Measurements from ENCODE around the gene FBXL14. TPM values are rescaled to one million over a fixed set of nuclear protein-coding genes. Genes with fewer than 3 reads are reported as not detected.
"Not testable (repeated sequence)": the region's sequence is repeated elsewhere in the genome, so short reads cannot be mapped to it uniquely, and the experiment has no call there.

FBXL14 gene
- total RNA-seq, 2 donors from 2014 or later: 10.0 to 20.4 TPM

DNA sequence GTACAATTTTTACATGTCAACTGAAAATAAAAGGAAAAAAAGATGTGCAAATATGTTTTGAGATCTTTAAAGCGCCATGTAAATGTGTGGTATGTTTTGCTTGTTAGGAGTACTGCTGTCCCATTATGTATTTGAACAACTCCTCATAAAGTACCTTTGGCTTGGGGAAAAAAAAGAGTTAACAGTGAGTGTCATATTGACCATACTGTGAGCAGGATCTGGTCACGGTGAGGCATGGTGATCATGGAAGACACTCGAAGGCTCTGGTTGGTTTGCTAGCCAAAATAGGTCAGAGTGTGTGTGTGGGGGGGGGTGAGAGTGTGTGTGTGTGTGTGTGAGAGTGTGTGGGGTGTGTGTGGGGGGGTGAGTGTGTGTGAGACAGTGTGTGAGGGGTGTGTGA lies 10.1 kb upstream of the FBXL14 start:
- Mint-ChIP-seq H3K36me3 (ENCODE audit: low read depth) (no peaks in the 10 kb centered on the region), H3K4me1 (peaks cover 11% of the 10 kb centered on the region), H3K27ac (no peak overlapping the region), H3K4me3 (no peak overlapping the region), H3K9me3 (no peaks in the 10 kb centered on the region), H3K27me3 (ENCODE audit: insufficient read depth) (peaks cover 51% of the 10 kb centered on the region)
- Histone ChIP-seq H3K27ac (ENCODE audit: low read depth, low read length) (no peak overlapping the region), H3K9ac (ENCODE audit: extremely low read depth, low read length, poor library complexity, severe bottlenecking) (no peak overlapping the region), H3K4me1 (ENCODE audit: control insufficient read depth, insufficient read depth, low read length) (no peaks in the 10 kb centered on the region), H3K36me3 (ENCODE audit: control insufficient read depth, insufficient read depth, low read length) (no peaks in the 10 kb centered on the region), H3K4me3 (ENCODE audit: low read length) (no peak overlapping the region), H3K27me3 (ENCODE audit: control insufficient read depth, insufficient read depth, low read length, poor library complexity, severe bottlenecking) (peaks cover 14% of the 10 kb centered on the region), H3K9me3 (ENCODE audit: control insufficient read depth, low read length) (no peaks in the 10 kb centered on the region)
- no peak for DNase-seq
- whole genome bisulfite sequencing, 2 experiments (ENCODE audit: insufficient coverage in 1 of 2, insufficient read length in 1 of 2): 82 to 83% methylated on average over 2 to 3 of the region's 3 CpGs
- TF ChIP-seq, protein P1, sequence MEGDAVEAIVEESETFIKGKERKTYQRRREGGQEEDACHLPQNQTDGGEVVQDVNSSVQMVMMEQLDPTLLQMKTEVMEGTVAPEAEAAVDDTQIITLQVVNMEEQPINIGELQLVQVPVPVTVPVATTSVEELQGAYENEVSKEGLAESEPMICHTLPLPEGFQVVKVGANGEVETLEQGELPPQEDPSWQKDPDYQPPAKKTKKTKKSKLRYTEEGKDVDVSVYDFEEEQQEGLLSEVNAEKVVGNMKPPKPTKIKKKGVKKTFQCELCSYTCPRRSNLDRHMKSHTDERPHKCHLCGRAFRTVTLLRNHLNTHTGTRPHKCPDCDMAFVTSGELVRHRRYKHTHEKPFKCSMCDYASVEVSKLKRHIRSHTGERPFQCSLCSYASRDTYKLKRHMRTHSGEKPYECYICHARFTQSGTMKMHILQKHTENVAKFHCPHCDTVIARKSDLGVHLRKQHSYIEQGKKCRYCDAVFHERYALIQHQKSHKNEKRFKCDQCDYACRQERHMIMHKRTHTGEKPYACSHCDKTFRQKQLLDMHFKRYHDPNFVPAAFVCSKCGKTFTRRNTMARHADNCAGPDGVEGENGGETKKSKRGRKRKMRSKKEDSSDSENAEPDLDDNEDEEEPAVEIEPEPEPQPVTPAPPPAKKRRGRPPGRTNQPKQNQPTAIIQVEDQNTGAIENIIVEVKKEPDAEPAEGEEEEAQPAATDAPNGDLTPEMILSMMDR (conservative IDR thresholded peaks at IDR 0.05): no peak

DNA sequence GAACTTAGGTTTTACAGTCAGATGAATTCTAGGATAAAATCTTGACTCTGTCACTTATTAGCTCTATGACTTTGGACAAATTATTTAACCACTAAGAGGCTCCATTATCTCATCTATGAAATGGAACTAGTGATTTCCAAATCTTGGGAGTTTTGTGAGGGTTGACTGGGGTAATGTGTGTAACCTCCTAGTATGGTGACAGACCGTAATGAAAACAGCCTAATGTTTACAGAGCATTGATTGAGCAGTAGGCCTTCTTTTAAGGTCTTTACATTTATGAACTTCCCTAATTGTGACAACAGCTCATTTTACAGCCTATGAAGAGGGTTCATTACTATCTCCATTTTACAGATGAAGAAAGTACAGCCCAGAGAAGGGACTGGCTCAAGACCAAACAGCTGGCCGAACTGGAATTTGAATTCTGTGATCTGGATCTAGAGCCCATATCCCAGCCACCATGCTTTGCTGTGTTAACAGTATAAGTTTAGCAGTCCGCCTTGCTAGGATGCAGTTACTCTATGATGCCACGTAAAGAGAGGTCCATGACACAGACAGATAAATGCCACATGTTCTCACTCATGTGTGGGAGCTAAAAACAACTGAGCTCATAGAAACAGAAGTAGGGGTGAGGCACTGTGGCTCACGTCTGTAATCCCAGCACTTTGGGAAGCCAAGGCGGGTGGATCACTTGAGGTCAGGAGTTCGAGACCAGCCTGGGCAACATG lies 9.1 kb upstream of the FBXL14 start:
- Mint-ChIP-seq H3K4me1 (peaks cover 11% of the 10 kb centered on the region), H3K4me3 (no peak overlapping the region), H3K27me3 (ENCODE audit: insufficient read depth) (peaks cover 57% of the 10 kb centered on the region), H3K27ac (no peak overlapping the region), H3K36me3 (ENCODE audit: low read depth) (no peaks in the 10 kb centered on the region), H3K9me3 (no peaks in the 10 kb centered on the region)
- Histone ChIP-seq H3K9me3 (ENCODE audit: control insufficient read depth, low read length) (no peaks in the 10 kb centered on the region), H3K4me3 (ENCODE audit: low read length) (no peak overlapping the region), H3K27me3 (ENCODE audit: control insufficient read depth, insufficient read depth, low read length, poor library complexity, severe bottlenecking) (peaks cover 14% of the 10 kb centered on the region), H3K9ac (ENCODE audit: extremely low read depth, low read length, poor library complexity, severe bottlenecking) (no peak overlapping the region), H3K4me1 (ENCODE audit: control insufficient read depth, insufficient read depth, low read length) (no peaks in the 10 kb centered on the region), H3K36me3 (ENCODE audit: control insufficient read depth, insufficient read depth, low read length) (no peaks in the 10 kb centered on the region), H3K27ac (ENCODE audit: low read depth, low read length) (no peak overlapping the region)
- no peak for DNase-seq
- TF ChIP-seq, protein P1 (conservative IDR thresholded peaks at IDR 0.05): no peak
- WGBS, 2 experiments (ENCODE audit: insufficient coverage in 1 of 2, insufficient read length in 1 of 2): 94 to 96% methylated on average over 7 of the region's 7 CpGs

DNA sequence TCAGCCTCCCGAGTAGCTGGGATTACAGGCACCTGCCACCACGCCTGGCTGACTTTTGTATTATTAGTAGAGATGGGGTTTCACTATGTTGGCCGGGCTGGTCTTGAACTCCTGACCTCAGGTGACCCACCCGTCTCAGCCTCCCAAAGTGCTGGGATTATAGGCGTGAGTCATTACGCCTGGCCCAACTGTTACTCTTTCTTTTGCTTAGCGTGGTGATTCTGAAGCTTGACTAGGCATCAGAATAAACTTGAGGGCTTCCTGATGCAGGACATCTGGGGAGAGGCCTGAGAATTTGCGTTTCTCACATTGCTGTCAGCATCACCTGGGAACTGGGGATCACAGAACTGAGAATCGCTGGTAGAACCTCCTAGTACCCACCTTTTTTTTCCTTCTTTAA lies 8.3 kb upstream of the FBXL14 start:
- not testable (repeated sequence) for DNase-seq; H3K4me1 ChIP-seq (ENCODE audit: control insufficient read depth, insufficient read depth, low read length); H3K36me3 Mint-ChIP-seq (ENCODE audit: low read depth); H3K4me3 ChIP-seq (ENCODE audit: low read length); H3K9ac ChIP-seq (ENCODE audit: extremely low read depth, low read length, poor library complexity, severe bottlenecking); H3K9me3 ChIP-seq (ENCODE audit: control insufficient read depth, low read length); H3K27ac ChIP-seq (ENCODE audit: low read depth, low read length); H3K9me3 Mint-ChIP-seq; H3K36me3 ChIP-seq (ENCODE audit: control insufficient read depth, insufficient read depth, low read length); H3K4me3 Mint-ChIP-seq; H3K27ac Mint-ChIP-seq
- peaks cover 58% of the 10 kb centered on the region for H3K27me3 Mint-ChIP-seq (ENCODE audit: insufficient read depth)
- H3K27me3 ChIP-seq (ENCODE audit: control insufficient read depth, insufficient read depth, low read length, poor library complexity, severe bottlenecking): peaks cover 14% of the 10 kb centered on the region
- H3K4me1 Mint-ChIP-seq: peaks cover 11% of the 10 kb centered on the region
- 88 to 91% methylated on average over 8 to 9 of the region's 9 CpGs for WGBS, 2 experiments (ENCODE audit: insufficient coverage in 1 of 2, insufficient read length in 1 of 2)
